GM19395 (cell line): ENCODE results near the gene MFN2.
"Not testable (repeated sequence)": the region's sequence is repeated elsewhere in the genome, so short reads cannot be mapped to it uniquely, and the experiment has no call there.

Source experiments
- ATAC-seq: cut with Tn5 transposase; IDR thresholded peaks from one replicate; pipeline ENCODE4 v1.9.1; 2021; ENCODE audit warnings: mild to moderate bottlenecking, moderate library complexity; ENCODE audit not compliant: unreplicated experiment

Gene MFN2

GRCh38 chr1:11979851-11980675, at the start of gene MFN2:
Gene MFN2, plus strand, starts transcription at chr1:11980444. Its CDS starts 8,725 bp downstream, at chr1:11989169.
- ATAC-seq = peak; percentile 90

- no peak for ATAC-seq
Measured at GRCh38 chr1:11930571-11931445, 49.4 kb upstream of the MFN2 start.

- ATAC-seq = no peak
Measured at GRCh38 chr1:11931845-11932244, 48.4 kb upstream of the MFN2 start.

GRCh38 chr1:11934302-11935056, 45.8 kb upstream of the MFN2 start, which contains the start of gene PLOD1:
Gene PLOD1, plus strand, starts transcription at chr1:11934717. Its CDS starts 63 bp downstream, at chr1:11934780.
- peak; percentile 87 for ATAC-seq

- peak; percentile 12 for ATAC-seq
Measured at GRCh38 chr1:11935057-11935412, 45.2 kb upstream of the MFN2 start.

- ATAC-seq = not testable (repeated sequence)
Measured at GRCh38 chr1:11935733-11936132, 44.5 kb upstream of the MFN2 start.

- ATAC-seq = no peak
Measured at GRCh38 chr1:11938722-11939526, 41.3 kb upstream of the MFN2 start.

- not testable (repeated sequence) for ATAC-seq
Measured at GRCh38 chr1:11939794-11940193, 40.5 kb upstream of the MFN2 start.

- ATAC-seq = no peak
Measured at GRCh38 chr1:11940260-11940921, 39.9 kb upstream of the MFN2 start.

- ATAC-seq = no peak
Measured at GRCh38 chr1:11942280-11942679, 38.0 kb upstream of the MFN2 start.

- ATAC-seq = no peak
Measured at GRCh38 chr1:11943619-11944018, 36.6 kb upstream of the MFN2 start.

GRCh38 chr1:11944358-11944931, 35.8 kb upstream of the MFN2 start:
- no peak for ATAC-seq

GRCh38 chr1:11946647-11947046, 33.6 kb upstream of the MFN2 start:
- ATAC-seq = no peak

- ATAC-seq = no peak
Measured at GRCh38 chr1:11948822-11949458, 31.3 kb upstream of the MFN2 start.

GRCh38 chr1:11951901-11952300, 28.3 kb upstream of the MFN2 start:
- no peak for ATAC-seq

GRCh38 chr1:11952455-11953109, 27.7 kb upstream of the MFN2 start:
- no peak for ATAC-seq

GRCh38 chr1:11955221-11955620, 25.0 kb upstream of the MFN2 start:
- ATAC-seq = no peak

- no peak for ATAC-seq
Measured at GRCh38 chr1:11957398-11957797, 22.8 kb upstream of the MFN2 start.
